Measurements from ENCODE around the gene GPC5. TPM values are rescaled to one million over a fixed set of nuclear protein-coding genes. Genes with fewer than 3 reads are reported as not detected.

The GPC5 gene
- total RNA-seq, 1 donor from 2014 or later = 10.2 TPM

GRCh38 chr13:91360246-91360751 is 38.1 kb upstream of the GPC5 start:
- DNase-seq = no peak
- Mint-ChIP-seq H3K27me3 (ENCODE audit: unreplicated experiment) (no peaks in the 10 kb centered on the region), H3K36me3 (ENCODE audit: unreplicated experiment) (no peaks in the 10 kb centered on the region), H3K27ac (ENCODE audit: unreplicated experiment) (no peak overlapping the region), H3K9me3 (ENCODE audit: unreplicated experiment) (no peaks in the 10 kb centered on the region), H3K4me3 (ENCODE audit: unreplicated experiment) (no peak overlapping the region), H3K4me1 (ENCODE audit: low read depth, unreplicated experiment) (peaks cover 2% of the 10 kb centered on the region)
- no peak for TF ChIP-seq CTCF (IDR thresholded peaks at IDR 0.05; ENCODE audit: partially characterized antibody, unreplicated experiment)

- DNase-seq = no peak
- no peak overlapping the region for H3K4me3 Mint-ChIP-seq (ENCODE audit: unreplicated experiment)
- peaks cover under 1% of the 10 kb centered on the region for H3K4me1 Mint-ChIP-seq (ENCODE audit: low read depth, unreplicated experiment)
- peaks cover 2% of the 10 kb centered on the region for H3K27me3 Mint-ChIP-seq (ENCODE audit: unreplicated experiment)
- no peaks in the 10 kb centered on the region for H3K9me3 Mint-ChIP-seq (ENCODE audit: unreplicated experiment)
- no peaks in the 10 kb centered on the region for H3K36me3 Mint-ChIP-seq (ENCODE audit: unreplicated experiment)
- H3K27ac Mint-ChIP-seq (ENCODE audit: unreplicated experiment) = no peak overlapping the region
- no peak for TF ChIP-seq CTCF (IDR thresholded peaks at IDR 0.05; ENCODE audit: partially characterized antibody, unreplicated experiment)
Observed at GRCh38 chr13:91361755-91362271, 36.6 kb upstream of the GPC5 start.

- Mint-ChIP-seq H3K36me3 (ENCODE audit: unreplicated experiment) (no peaks in the 10 kb centered on the region), H3K27ac (ENCODE audit: unreplicated experiment) (peak overlapping the region; percentile 14), H3K4me3 (ENCODE audit: unreplicated experiment) (no peak overlapping the region), H3K9me3 (ENCODE audit: unreplicated experiment) (no peaks in the 10 kb centered on the region), H3K4me1 (ENCODE audit: low read depth, unreplicated experiment) (no peaks in the 10 kb centered on the region), H3K27me3 (ENCODE audit: unreplicated experiment) (peaks cover 2% of the 10 kb centered on the region)
- no peak for DNase-seq
- no peak for TF ChIP-seq CTCF (IDR thresholded peaks at IDR 0.05; ENCODE audit: partially characterized antibody, unreplicated experiment)
Observed at GRCh38 chr13:91362908-91363307, 35.5 kb upstream of the GPC5 start.

- DNase-seq = no peak
- no peak overlapping the region for H3K4me3 Mint-ChIP-seq (ENCODE audit: unreplicated experiment)
- H3K9me3 Mint-ChIP-seq (ENCODE audit: unreplicated experiment) = no peaks in the 10 kb centered on the region
- H3K27ac Mint-ChIP-seq (ENCODE audit: unreplicated experiment) = no peak overlapping the region
- peaks cover 2% of the 10 kb centered on the region for H3K27me3 Mint-ChIP-seq (ENCODE audit: unreplicated experiment)
- H3K4me1 Mint-ChIP-seq (ENCODE audit: low read depth, unreplicated experiment) = peaks cover 5% of the 10 kb centered on the region
- no peak for TF ChIP-seq CTCF (IDR thresholded peaks at IDR 0.05; ENCODE audit: partially characterized antibody, unreplicated experiment)
- no peaks in the 10 kb centered on the region for H3K36me3 Mint-ChIP-seq (ENCODE audit: unreplicated experiment)
Observed at GRCh38 chr13:91368101-91368500, 30.3 kb upstream of the GPC5 start.

- Mint-ChIP-seq H3K9me3 (ENCODE audit: unreplicated experiment) (no peaks in the 10 kb centered on the region), H3K4me1 (ENCODE audit: low read depth, unreplicated experiment) (peaks cover 5% of the 10 kb centered on the region), H3K27ac (ENCODE audit: unreplicated experiment) (no peak overlapping the region), H3K27me3 (ENCODE audit: unreplicated experiment) (peaks cover 2% of the 10 kb centered on the region), H3K36me3 (ENCODE audit: unreplicated experiment) (no peaks in the 10 kb centered on the region), H3K4me3 (ENCODE audit: unreplicated experiment) (no peak overlapping the region)
- TF ChIP-seq CTCF (IDR thresholded peaks at IDR 0.05; ENCODE audit: partially characterized antibody, unreplicated experiment) = no peak
- DNase-seq = no peak
Observed at GRCh38 chr13:91368676-91369440, 29.6 kb upstream of the GPC5 start.

Measured in glutamatergic neuron (in vitro differentiated cells).